GM12878 (cell line): ENCODE data around the gene NCAPD2.

Source experiments
- CTCF ChIP-seq, 3 experiments: IDR thresholded peaks in 2 of 3; conservative IDR thresholded peaks in 1 of 3; 2 replicates each; pipeline ENCODE4 v1.5.1; 2011; ENCODE audit warnings: low read depth in 3 of 3, low read length in 3 of 3, mild to moderate bottlenecking in 3 of 3, control low read depth in 2 of 3, moderate library complexity in 2 of 3, inconsistent platforms in 1 of 3, mixed read lengths in 1 of 3; ENCODE audit not compliant: control insufficient read depth in 2 of 3, insufficient read depth in 1 of 3; ENCODE audit errors: extremely low read depth in 1 of 3
- NFYA ChIP-seq: IDR thresholded peaks from 2 replicates; pipeline ENCODE4 v1.6.1; 2011; ENCODE audit warnings: low read depth, mild to moderate bottlenecking, low read length, improper control_type of control experiment, borderline replicate concordance
- RAD21 ChIP-seq: IDR thresholded peaks from 2 replicates; pipeline ENCODE4 v1.6.1; 2011; ENCODE audit warnings: mild to moderate bottlenecking, low read depth, low read length, moderate library complexity; ENCODE audit not compliant: insufficient read depth
- USF2 ChIP-seq: IDR thresholded peaks from 2 replicates; pipeline ENCODE4 v1.6.1; 2011; ENCODE audit warnings: low read depth, low read length, improper control_type of control experiment, borderline replicate concordance
- ZBTB40 ChIP-seq: fragments of 450-650 bp; IDR thresholded peaks from 2 replicates; pipeline ENCODE4 v1.6.1; 2016; ENCODE audit warnings: mild to moderate bottlenecking, moderate library complexity, borderline replicate concordance

GRCh38 chr12:6452944-6453630 is 40.8 kb upstream of the NCAPD2 start:
- TF ChIP-seq USF2 (no peak), RAD21 (no peak), ZBTB40 (no peak), CTCF (IDR thresholded peaks at IDR 0.05 in 2 of 3, conservative IDR thresholded peaks at IDR 0.05 in 1 of 3; ENCODE audit: control insufficient read depth in 2 of 3, extremely low read depth in 1 of 3, insufficient read depth in 1 of 3, low read depth in 3 of 3, low read length in 3 of 3) (no peak), NFYA (no peak)
